GM12891 (cell line): ENCODE results near the gene SCYGR4. TPM values are rescaled to one million over a fixed set of nuclear protein-coding genes. Genes with fewer than 3 reads are reported as not detected.

ENCODE experiments used
- DNase-seq: peaks from one replicate; pipeline ENCODE4 v3.0.0; 2011; ENCODE audit warnings: low spot score; ENCODE audit not compliant: insufficient read length
- FAIRE-seq: peaks from 2 replicates; lab custom pipeline; 2011; peaks lifted over from hg19 to GRCh38; lab: Jason Lieb, UNC
- PAX5 ChIP-seq: IDR thresholded peaks from 2 replicates; pipeline ENCODE4 v1.6.1; 2011; ENCODE audit warnings: low read length, moderate library complexity, mild to moderate bottlenecking; ENCODE audit not compliant: insufficient read depth, severe bottlenecking
- POLR2A ChIP-seq: IDR thresholded peaks from 2 replicates; pipeline ENCODE4 v1.6.1; 2011; ENCODE audit warnings: low read depth, low read length, control low read depth
- POLR2AphosphoS5 ChIP-seq: IDR thresholded peaks from 2 replicates; pipeline ENCODE4 v1.6.1; 2011; ENCODE audit warnings: low read depth, low read length, control low read depth
- POU2F2 ChIP-seq: IDR thresholded peaks from 2 replicates; pipeline ENCODE4 v1.6.1; 2011; ENCODE audit warnings: low read depth, mild to moderate bottlenecking, control low read depth, low read length, moderate library complexity
- SPI1 ChIP-seq: IDR thresholded peaks from 2 replicates; pipeline ENCODE4 v1.6.1; 2011; ENCODE audit warnings: low read depth, low read length, control low read depth
- TAF1 ChIP-seq: IDR thresholded peaks from 2 replicates; pipeline ENCODE4 v1.6.1; 2011; ENCODE audit warnings: low read depth, low read length, control low read depth
- polyA plus RNA-seq: library from polyadenylated mRNA; unstranded; fragments of >200 nt; gene quantifications from one replicate; pipeline ENCODE4 v1.2.1, GENCODE V29; 2012; ENCODE audit warnings: low read depth, missing spikeins, inconsistent platforms; ENCODE audit not compliant: missing spikeins

The SCYGR4 gene
- not detected for polyA plus RNA-seq

- DNase-seq (no peak), FAIRE-seq (no peak)
- TF ChIP-seq POLR2A: no peak
- no peak for TF ChIP-seq POLR2AphosphoS5
- no peak for TF ChIP-seq POU2F2
- no peak for TF ChIP-seq TAF1
- TF ChIP-seq SPI1: no peak
- no peak for TF ChIP-seq PAX5
Observed at GRCh38 chr2:227617316-227618230, at the start of gene SCYGR4. Gene SCYGR4 (plus strand): TSS chr2:227617498. CDS start chr2:227617498, 0 bp downstream.

GRCh38 chr2:227568852-227569169 lies 48.5 kb upstream of the SCYGR4 start:
- FAIRE-seq (no peak), DNase-seq (no peak)
- TF ChIP-seq POU2F2 (no peak), SPI1 (no peak), PAX5 (no peak), TAF1 (no peak), POLR2AphosphoS5 (no peak), POLR2A (no peak)

GRCh38 chr2:227570615-227571014 lies 46.7 kb upstream of the SCYGR4 start:
- no peak for TF ChIP-seq PAX5
- no peak for TF ChIP-seq SPI1
- no peak for TF ChIP-seq TAF1
- no peak for TF ChIP-seq POLR2AphosphoS5
- TF ChIP-seq POU2F2: no peak
- TF ChIP-seq POLR2A: no peak
- no peak for DNase-seq
- FAIRE-seq: no peak

- TF ChIP-seq POU2F2 (no peak), POLR2A (no peak), TAF1 (no peak), POLR2AphosphoS5 (no peak), PAX5 (no peak), SPI1 (no peak)
- DNase-seq (no peak), FAIRE-seq (peak; percentile 26)
Observed at GRCh38 chr2:227576110-227576509, 41.2 kb upstream of the SCYGR4 start.

- no peak for DNase-seq
- no peak for FAIRE-seq
- TF ChIP-seq POU2F2: no peak
- no peak for TF ChIP-seq PAX5
Observed at GRCh38 chr2:227576812-227577211, 40.5 kb upstream of the SCYGR4 start.

GRCh38 chr2:227577555-227577954 lies 39.7 kb upstream of the SCYGR4 start:
- no peak for TF ChIP-seq POLR2AphosphoS5
- no peak for TF ChIP-seq TAF1
- no peak for TF ChIP-seq SPI1
- TF ChIP-seq PAX5: no peak
- no peak for TF ChIP-seq POU2F2
- TF ChIP-seq POLR2A: no peak
- DNase-seq (no peak), FAIRE-seq (no peak)

- no peak for FAIRE-seq
- no peak for DNase-seq
- TF ChIP-seq SPI1 (no peak), POU2F2 (no peak), PAX5 (no peak), POLR2A (no peak), TAF1 (no peak), POLR2AphosphoS5 (no peak)
Observed at GRCh38 chr2:227578642-227579041, 38.7 kb upstream of the SCYGR4 start.

- FAIRE-seq (no peak), DNase-seq (no peak)
- TF ChIP-seq PAX5 (no peak), SPI1 (no peak), POLR2AphosphoS5 (no peak), TAF1 (no peak), POU2F2 (no peak), POLR2A (no peak)
Observed at GRCh38 chr2:227579791-227580190, 37.5 kb upstream of the SCYGR4 start.

- no peak for TF ChIP-seq TAF1
- no peak for TF ChIP-seq POU2F2
- TF ChIP-seq PAX5: no peak
- TF ChIP-seq POLR2AphosphoS5: no peak
- TF ChIP-seq SPI1: no peak
- no peak for TF ChIP-seq POLR2A
- no peak for FAIRE-seq
Observed at GRCh38 chr2:227582369-227582768, 34.9 kb upstream of the SCYGR4 start.

More at GRCh38 chr2:227582369-227582768, 34.9 kb upstream of the SCYGR4 start:
- no peak for DNase-seq
